GM11168 (cell line): Measurements from ENCODE around the gene TRIP11.

Experiments used
- in situ Hi-C: fragments of 300-500 bp; cut with MboI; formaldehyde crosslinking; loops from one replicate; pipeline ENCODE4 v1.12.0; 2022; ENCODE audit warnings: low sequenced_read_pairs; ENCODE audit not compliant: unreplicated experiment

Gene TRIP11

DNA sequence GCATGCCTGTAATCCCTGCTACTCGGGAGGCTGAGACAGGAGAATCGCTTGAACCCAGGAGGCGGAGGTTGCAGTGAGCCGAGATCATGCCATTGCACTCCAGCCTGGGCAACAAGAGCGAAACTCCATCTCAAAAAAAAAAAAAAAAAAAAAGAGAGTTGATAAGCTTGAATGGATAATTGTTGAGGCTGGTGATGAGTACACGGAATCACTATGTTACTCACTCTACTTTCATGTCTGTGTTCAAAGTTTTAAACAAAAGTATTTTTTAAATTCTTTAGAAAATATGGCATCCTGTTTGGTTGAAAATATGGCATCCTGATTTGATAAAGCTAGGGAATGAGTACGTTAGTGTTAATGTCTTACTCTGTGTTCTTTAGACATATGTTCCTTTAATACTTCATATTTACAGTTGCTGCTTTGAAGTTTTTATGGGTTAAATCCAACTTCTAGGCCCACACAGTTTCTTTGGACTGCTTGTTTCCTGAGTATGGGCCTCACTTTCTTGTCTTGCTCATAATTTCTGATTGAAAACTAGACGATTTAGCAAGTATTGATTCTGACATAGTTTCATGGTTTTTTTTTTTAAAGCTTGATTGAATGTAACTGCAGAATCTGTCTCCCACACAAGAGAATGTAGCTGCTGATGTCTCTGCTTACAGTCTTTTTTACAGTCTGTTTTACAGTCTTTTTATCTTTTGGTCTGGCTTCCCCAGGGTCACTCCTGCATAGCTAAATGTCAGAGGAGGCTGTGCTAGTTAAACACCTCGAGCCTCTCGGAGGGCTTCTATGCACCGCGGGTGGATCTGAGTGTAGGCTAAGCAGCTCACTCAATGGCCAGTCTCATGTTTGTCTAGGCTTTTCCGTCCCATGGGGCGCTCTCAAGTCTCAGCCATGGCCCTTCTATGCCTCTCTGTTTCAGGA lies 78.3 kb downstream of the TRIP11 start:
- in situ Hi-C loops: no loop called here

DNA sequence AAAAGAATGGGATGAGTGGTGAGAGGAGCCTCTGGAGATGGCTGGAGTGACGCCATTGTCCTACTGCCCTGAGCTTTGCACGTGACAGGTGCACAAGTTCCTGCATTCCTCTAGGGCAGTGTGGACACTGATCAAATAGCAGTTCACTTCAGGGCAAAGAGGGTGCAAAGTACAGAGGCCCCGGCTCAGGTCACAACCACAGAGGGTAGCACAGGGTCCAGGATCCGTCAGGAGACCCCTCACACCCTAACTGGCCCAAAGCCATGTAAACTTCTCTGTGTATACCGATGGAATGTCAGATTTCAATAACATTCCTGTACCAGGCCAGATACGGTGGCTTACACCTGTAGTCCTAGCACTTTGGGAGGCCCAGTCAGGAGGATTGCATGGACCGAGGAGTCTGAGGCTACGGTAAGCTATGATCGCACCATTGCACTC lies 82.0 kb downstream of the TRIP11 start:
- in situ Hi-C loops: no loop called here

DNA sequence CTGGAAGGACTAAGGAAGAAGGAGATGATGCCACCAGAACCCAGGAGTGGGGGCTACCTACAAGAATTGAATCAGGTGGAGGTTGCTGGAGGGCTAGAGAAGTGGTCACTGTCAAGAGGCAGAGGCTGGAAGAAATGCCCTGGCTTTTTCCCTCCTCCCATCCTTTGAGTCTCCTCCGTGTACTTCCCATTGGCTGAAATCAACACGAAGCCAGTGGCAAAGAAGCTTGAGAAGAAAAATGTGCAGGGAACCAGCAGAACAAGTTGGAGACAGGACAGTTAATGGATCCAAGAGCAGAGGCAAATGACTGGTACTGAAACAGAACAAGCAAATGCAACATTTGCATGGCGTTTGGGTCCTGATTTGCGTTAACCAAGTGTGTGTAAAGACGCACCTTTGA lies 83.2 kb downstream of the TRIP11 start:
- in situ Hi-C loops: no loop called here

DNA sequence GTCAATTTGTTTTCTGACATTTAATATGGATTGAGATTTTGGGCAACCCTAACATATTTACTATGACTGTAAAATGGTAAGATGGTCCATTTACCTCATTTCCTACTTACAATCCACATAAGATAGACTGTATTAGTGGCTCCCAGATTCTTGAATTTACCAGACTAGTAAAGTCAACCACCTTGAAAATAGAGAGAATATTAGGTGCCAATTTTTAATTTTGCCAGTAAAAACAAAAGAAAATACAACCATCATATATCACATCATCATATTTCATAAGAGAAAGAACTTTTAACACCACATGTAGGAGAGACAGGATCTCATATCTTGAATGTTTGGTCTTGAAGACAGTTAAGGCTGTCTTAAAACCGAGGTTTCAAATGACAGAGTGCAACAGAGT lies 84.7 kb downstream of the TRIP11 start:
- in situ Hi-C loops: no loop called here

DNA sequence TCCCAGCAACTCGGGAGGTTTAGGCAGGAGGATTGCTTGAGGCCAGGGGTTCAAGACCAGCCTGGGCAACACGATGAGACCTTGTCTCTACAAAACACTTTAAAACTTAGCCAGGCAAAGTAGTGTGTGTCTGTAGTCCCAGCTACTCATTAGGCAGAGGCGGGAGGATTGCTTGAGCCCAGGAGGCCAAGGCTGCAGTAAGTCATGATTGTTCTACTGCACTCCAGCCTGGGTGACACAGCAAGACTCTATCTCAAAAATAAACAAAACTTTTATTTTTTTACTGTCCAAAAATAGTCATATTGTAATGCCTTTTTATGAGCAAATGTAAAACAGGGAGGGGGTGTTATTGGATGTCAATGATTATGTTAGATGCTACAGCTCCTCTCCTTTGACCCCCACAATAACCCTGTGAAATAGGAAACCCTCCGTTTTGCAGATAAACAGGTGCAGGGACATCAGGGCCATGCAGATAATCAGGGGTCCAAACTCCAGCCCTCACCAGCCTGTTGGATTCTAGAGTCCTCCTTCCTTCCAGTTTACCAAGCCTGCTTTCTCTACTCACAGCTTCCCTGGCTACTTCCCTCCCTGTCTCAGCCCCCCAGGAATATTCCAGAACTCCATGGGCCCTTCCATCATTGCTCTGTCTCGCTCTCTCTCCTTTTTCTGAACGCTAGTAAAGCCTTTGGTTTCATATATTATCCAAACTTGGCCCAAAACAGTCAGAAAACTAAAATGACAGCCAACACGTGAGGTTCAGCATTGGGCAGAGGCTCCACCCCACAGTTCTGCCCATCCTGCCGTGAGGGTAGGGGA lies 86.5 kb downstream of the TRIP11 start:
- in situ Hi-C loops: no loop called here

DNA sequence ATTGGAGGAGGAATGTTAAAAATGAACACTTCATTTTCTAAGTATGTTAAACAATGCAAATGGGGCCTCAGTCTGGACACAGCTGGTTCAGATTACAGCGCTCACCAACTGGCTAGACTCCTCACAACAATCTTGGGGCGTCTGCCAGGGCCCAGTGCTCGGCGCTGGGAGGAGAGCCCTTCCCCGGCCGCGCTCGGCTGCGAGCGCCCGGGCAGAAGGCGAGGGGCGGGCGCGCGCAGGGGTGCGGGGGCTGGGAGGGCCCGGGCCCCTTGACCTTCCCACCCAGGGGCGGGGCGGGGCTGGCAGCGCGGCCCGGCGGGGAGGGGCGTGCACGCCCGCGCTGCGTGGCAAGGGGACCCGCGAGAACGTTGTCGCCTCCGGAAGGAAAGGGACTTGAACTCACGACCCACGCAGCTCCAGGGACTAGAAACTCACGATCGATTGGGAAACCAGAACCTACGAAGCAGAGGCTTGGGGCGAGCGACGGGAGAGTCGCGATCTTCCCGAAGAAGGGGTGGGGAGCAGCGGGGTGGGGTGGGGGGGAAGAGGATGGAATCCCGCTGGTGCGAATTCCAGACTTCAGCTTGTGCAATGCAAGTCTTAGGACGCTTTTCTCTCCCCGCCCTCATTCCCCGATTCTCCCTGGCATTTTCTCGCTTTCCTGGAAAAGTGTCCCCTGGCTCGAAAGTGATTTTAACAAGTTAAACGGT lies 92.2 kb downstream of the TRIP11 start, which contains the start of gene FBLN5:
FBLN5 (minus strand) TSS at position 220 of the 710 bp plus-strand sequence. CDS start 465 bp downstream, outside the sequence.
- in situ Hi-C loops: no loop called here

DNA sequence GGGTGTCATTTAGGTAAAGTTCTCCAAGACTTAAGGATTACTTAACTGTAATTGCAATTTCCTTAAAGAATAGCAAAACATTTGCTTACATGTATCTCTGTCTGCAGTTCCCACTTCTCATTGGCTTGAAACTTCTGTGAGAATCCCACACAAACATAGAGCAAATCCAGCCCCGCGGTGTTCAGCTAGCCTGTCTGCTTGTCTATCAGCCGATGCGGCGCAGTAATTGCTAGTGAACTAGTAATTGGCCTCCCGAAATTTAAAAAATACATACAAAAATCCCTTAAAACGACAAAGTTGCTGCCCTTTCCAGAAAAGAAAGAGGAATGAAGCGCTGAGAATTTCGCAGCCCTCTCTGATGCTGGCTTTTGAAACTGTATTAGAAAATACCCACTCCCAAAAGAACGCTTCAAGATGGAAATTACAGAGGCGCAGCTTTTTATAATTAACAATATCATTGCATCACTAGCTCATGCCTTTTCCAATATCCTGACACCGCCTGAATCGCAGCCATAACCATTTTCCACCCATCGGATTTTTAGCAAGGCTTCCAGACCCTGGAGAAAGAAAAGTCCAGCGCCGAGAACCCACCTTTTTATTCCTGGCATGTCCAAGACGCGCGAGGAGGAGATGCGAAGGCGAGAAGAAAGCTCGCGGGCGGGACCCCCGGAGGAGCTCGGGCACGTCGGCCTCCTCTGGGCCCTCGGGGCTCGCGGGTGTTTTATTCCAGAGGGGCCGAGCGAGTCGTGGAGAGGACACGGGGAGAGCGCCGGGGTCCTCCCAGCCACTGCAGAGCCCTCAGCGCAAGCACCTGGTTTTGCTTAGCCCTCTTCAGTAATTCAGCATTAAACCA lies 93.0 kb downstream of the TRIP11 start:
- in situ Hi-C loops: no loop called here

DNA sequence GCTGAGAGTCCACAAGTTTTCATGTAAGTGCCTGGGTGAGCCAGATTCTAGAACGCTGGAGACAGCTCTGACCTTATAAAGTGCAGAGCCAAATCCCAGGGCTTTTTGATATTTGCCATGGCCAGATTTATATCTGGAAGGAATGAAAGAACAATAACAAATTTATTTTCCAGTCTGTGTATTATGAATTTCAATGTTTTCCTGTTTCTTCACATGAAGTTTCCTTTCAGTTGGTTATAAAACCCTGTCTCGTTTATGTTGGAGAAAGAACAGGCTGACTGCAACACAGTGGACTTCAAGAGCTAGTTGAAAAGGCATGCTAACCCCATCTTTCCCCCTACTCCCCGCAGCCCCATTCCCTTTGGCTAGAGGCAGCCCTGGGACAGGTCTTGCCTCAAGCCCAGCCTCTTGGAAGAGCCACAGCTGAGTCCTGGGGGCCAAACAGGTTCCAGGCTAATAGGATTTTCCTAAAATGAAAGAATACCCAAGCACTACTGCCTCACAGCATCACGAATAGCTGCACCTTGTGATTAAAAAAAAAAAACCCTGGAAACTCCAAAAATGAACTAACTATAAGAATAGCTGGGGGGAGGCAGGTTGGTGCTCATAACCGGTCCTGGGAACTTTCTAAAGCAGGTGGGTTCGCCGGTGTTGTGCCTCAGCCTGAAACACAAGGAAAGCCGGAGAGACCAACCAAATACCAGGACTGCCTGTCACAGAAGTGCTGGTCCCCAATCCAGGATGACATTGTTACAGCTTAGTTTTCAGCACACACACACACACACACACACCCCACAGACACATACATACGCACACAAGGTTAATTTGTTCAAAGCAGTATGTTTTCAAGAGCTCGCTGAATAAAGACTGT lies 93.9 kb downstream of the TRIP11 start:
- in situ Hi-C loops: no loop called here

DNA sequence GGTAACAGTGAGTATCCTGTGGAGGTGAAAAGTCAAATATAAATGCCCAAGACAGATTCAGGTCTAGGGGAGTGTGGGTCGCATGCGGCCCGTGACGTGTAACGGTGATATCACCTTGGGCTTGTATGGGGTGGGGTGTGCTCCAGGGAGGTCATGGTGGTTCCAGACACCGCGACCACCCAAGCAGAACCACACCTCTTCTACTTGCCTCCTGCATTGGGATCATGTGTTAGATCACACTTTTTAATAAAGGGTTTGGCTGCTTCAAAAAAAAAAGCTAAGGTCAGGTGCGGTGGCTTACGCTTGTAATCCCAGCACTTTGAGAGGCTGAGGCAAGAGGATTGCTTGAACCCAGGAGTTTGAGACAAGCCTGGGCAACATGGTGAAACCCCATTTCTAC lies 96.9 kb downstream of the TRIP11 start:
- in situ Hi-C loops: no loop called here

DNA sequence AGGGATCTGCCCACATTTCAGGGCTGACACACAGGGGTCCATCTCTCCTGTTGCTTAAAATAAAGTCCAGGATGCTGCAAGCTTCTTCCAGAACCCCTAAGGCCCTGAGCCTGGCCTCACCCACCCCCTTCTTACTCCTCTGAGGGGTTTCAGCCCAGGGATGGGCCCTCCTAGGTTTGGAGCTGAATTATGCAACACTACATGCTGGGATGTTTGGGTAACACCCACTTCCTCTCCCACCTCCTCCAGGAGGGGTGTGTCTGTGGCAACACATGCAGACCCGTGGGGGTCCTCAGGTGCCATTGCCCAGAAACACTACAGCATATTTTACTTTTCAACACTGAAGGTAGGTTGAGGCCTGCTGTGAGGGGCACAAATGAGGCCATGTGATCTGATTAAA lies 97.7 kb downstream of the TRIP11 start:
- in situ Hi-C loops: no loop called here

DNA sequence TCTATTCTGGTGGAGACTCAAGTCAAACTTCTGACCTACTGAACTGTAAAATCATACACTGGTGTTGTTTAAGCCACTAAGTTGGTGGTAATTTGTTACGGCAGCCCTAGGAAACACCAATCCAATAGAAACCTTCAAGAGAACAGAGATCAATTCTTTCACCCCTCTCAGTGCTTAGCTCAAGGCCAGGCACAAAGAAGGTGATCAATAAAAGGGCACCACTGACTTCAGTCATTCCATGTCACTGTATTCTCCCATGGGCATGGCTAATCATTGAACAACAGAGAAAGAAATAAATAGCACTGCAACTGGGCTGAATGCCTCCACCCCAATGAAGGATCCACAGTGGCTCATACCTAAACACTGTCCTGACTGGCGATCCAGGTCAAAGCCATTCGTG lies 99.7 kb downstream of the TRIP11 start:
- in situ Hi-C loops: no loop called here

DNA sequence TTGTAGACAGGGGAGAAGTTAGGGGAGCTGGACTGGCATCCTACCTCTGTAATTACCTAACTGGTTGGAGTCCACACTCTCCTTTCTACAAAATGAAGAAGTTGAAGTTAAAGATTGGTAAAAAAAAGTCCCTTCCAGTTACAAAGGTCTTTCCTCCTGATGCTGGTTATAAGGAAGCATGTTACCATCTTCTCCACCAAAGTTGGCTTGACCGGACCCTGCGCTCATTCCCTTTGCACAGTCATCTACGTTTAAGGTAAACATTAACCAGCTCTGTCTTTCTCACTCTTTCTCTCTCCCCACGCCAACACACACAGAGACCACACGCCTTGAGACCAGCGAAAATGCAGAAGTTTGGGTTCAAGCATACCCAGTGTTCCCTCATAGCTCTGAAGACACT lies 104.3 kb downstream of the TRIP11 start:
- in situ Hi-C loops: no loop called here

DNA sequence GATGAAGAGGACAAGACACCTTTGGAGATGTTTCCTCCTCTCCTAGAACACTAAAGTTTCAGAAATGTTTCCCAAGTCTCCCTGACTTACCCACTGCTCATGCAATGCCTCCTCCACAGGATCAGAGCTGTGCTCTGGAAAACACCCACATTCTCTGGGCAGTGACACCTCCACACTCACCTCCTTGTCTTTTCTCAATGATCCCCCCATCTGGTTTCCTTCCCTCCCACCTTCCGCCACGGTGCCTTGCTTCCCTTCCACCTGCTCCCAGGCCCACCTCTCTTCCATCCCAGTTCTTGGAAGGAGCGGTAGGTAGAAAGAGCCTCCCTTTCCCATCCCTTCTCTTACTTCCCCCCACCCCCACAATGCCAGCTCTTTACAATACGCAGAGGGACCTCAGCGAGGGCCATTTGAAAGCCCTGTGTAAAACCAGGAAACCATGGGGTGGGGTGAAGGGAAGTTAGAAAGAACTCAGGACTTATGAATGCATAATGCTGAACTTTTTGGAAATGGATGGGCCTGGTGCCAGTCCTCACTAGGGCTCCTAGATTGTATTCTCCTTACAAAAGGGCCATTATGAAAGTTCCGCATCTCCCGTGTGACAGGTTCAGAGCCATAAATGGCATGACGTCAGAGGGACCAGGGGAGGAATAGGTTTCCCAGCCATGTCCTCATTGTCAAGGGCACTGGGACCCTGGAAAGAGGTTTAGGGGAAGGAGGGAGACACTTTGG lies 105.1 kb downstream of the TRIP11 start:
- in situ Hi-C loops: no loop called here

DNA sequence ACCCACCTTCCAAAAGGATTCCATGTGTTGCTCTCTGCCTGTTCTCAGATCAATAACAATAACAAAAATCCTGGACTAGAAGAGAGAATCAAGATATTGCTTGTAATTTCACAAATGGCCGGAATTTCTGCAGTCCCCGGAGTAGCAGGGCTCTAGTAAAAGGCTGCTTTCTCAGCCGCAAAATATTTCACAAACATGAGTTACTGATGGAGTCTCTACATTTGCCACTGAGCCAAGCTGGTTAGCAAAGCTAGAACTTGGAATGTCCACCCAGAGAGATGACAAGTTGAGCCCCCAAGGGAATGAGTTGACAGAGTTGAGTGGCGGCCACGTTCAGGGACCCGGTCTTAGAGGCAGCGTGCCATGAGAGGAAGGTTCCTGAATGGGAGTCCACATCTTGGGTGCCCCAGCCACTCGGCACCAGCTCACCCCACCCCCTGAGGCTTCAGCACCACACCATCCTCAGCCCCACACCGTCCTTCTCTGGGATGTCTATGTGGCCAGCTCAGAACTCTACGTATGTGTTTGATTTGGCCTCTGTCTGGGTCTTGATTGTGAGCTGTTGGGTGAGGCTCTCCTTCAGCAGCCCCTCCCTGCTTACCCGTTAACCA lies 108.3 kb downstream of the TRIP11 start:
- in situ Hi-C loops: no loop called here

DNA sequence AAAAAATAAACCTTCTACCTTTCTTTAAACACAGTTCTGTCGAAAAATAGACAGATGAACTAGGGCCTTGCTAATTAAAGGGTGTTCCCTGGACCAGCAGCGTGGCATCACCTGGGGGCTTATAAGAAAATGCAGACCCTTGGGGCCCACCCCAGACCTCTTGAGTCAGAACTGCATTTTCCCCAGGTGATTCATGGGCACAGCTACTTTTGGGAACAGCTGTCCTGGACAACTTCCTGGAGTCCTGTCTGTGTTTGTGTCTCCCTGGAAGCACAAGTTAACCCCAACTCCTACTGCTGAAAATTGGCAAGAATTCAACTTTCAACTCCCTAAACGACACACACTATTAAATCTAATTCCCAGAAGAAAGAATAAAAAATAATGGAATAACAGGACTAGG lies 110.2 kb downstream of the TRIP11 start:
- in situ Hi-C loops: no loop called here

DNA sequence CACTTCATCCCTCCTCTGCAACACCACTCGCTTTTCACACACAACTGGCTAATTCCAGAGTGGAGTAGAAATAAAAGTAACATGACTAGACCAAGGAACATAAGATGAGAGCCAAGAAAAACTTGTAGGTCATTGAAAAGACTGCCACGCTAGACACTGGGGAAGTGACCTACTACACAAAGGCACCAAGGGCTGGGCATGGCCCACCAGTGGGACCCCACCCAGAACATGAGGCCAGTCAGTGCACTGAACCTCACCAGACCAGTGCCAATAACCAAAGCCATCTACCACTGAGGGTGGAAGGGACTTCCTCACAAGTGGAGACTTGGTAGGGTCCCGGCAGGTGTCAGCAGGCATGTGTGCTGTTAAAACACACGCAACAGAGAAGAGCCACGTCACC lies 112.1 kb downstream of the TRIP11 start:
- in situ Hi-C loops: no loop called here

DNA sequence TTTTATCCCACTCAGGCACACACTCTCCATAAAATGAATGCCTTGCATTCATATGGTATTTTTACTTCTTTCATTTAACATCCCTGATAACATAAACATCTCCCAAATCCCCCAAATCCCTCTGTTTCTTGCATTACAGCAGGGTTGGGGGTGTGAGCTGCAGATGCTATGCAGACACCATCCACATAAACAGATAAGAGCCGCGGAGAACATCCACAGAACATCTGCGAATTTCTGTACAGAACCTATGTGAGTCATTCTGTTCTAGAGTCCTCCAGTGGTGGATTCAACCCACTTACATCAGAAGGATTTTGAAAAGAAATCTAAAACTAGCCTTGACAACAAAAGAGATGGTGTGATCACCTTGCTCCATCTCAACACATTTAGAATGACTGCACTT lies 112.7 kb downstream of the TRIP11 start:
- in situ Hi-C loops: no loop called here
